GM18499 (cell line): ENCODE measurements around the gene CRIM1.

Experiments
- ATAC-seq: cut with Tn5 transposase; IDR thresholded peaks from one replicate; pipeline ENCODE4 v1.9.1; 2021; ENCODE audit warnings: moderate number of reproducible peaks; ENCODE audit not compliant: insufficient read depth, unreplicated experiment

CRIM1 gene

DNA sequence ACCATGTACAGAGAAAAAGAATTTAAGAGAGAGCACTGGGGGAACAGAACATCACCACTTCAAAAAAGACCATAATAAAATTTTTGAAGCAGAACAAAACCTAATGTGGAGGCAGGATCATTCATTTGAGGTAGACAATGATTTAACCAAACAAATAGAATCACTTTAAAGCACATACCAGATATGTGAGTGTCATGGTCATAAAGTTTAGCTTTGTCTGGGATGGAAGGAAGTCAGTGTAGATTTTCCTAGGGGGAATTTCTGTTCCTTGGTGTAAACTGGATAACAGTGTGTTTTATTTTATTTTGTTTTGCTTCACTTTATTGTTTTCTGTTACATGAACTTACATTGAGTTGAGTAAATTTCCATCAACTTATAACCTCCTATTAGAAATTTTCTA is 120.8 kb downstream of the CRIM1 start:
- ATAC-seq, result no peak

DNA sequence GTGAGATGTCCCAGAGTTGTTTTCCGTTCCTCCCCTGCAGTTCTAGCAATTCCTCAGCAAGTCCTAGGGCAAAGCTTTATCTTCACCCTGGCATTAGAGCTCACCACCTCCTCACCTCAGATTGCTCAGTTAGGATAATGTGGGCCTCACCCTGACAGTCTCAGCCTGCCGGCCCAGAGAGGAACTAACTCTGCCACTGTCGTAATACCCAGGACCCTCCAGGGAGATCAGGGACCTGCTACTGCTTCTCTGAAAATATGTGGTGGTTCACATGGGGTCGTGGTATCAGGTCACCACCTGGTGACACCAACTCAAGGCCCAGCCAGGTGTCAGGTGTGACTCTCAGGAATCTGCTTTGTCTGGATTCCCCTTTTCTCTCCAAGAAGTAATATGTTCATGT is 121.7 kb downstream of the CRIM1 start:
- ATAC-seq, result no peak

- ATAC-seq, result no peak
Measured at GRCh38 chr2:36477746-36478145, 122.2 kb downstream of the CRIM1 start.

- ATAC-seq, result no peak
Measured at GRCh38 chr2:36478332-36478738, 122.8 kb downstream of the CRIM1 start.

- no peak for ATAC-seq
Measured at GRCh38 chr2:36478999-36479398, 123.4 kb downstream of the CRIM1 start.

GRCh38 chr2:36479406-36479805 is 123.8 kb downstream of the CRIM1 start:
- no peak for ATAC-seq

DNA sequence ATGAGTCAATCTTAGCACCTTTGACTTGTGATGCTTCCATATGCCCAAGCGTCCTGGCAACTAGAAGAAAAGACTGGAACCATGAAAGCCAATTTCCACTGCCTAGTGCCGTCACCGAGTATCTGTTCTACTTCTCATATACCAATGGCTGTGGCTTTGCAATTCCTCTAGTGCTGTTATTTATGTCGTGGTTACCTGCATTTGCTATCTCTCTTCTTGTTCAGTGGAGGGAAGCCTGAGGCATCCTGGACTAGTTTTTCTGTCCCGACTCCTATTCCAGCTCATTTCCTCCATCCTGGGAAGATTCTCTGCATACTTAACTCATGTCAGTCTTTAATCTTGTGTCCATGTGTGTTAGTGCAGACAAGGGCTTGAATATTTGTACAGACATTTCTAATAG is 124.5 kb downstream of the CRIM1 start:
- ATAC-seq, result no peak

DNA sequence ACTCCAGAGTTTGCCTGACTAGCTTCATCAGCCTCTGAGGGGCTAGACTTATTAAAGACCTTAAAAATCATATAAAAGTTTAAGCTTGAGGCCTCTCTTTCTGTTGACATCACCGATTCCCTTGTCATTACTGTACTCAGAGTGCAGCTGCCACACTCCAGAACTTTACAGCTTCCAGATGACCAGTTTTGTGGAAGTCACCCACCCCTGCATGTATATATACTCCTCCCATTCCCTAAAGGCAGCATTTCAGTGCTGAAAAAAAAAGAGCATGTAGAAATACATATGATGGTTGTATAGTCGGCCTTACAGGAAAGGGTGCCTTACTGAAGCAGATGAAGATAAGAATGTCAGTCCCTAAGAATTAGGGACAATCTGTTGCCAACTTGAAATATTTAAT is 125.1 kb downstream of the CRIM1 start:
- ATAC-seq, result no peak

DNA sequence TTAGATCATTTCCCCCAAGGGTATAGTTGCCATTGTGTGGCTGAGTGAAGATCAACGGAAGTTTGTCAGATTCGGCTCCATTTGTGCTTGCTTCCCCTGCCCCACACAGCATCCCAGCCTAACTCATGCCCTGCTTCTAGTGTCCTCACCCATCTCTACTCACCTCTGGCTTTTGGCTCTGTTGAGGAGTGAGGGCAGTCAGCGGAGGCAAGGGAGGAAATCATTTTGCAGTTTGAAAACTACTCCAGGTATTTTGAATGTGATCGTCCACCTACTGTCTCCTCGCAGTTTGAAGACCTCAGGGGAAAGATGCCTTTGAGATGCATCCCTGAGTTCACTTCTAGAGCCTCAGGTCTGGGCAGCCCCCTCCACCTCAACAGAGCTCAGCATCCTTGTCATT is 126.1 kb downstream of the CRIM1 start:
- ATAC-seq, result no peak

- ATAC-seq, result no peak
Measured at GRCh38 chr2:36482576-36483214, 127.1 kb downstream of the CRIM1 start.

DNA sequence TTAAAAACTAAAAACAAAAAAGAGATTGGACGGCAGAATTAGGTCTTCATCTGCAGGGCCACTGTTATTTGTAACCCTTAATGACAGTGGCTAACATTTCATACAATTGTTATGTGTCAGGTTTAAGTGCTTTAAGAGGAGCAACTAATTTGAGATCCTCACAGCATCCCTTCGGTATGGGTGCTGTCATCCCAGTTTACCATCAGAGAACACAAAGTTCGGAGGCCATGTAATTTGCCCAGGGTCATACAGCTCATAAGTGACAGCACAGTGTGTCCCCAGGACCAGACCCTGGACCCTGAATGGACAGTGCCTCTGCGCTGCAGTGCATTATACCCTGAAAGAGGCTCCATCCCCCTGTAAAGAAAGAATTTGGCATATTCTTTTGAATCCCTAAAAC is 127.7 kb downstream of the CRIM1 start:
- ATAC-seq, result no peak

- ATAC-seq, result no peak
Measured at GRCh38 chr2:36484454-36484853, 128.9 kb downstream of the CRIM1 start.

- ATAC-seq, result no peak
Measured at GRCh38 chr2:36485521-36485920, 129.9 kb downstream of the CRIM1 start.

DNA sequence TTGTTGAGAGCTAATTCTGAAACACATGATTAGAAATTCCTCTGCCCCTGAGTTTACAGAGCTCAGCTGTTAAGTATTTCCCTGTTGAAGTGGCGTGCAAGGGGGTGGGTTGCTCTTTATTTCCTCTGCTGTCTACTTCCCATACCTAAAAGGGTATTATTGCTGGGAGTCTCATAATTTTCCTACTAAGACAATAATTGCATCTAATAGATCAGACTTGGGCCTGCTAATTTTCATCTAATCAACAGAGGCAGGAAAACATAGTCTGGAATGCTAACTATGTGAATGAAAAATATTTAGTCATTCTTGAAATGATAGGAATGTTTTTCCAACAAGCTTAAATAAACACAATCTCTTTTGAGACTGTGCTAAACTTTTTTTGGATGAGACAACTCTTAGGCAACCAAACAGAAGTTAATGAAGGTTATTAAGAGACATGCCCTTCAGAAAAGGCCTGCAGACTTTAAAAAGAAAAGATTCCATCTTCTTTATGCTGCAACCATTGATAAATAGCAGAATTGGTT is 131.0 kb downstream of the CRIM1 start:
- no peak for ATAC-seq

- no peak for ATAC-seq
Measured at GRCh38 chr2:36487947-36488346, 132.4 kb downstream of the CRIM1 start.

DNA sequence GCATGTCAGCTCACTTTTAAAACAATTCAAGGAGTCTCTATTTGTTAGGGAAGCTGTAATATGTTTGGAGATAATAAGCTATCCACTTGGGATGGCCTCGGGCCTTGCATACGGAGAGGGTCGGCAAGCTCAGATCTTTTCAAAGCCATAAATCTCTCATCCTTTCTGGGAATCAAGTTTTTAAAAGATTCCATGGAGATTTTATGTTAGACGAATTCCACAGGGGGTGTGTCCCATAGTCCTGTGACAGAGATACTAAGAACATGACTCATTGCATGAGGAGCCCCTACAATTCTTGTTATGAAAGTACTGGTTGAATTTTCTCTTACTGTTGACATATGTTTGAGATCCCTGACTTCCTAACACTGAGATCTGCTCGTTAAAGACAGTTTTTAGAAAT is 133.7 kb downstream of the CRIM1 start:
- no peak for ATAC-seq

GRCh38 chr2:36490749-36491148 is 135.2 kb downstream of the CRIM1 start:
- ATAC-seq, result no peak

DNA sequence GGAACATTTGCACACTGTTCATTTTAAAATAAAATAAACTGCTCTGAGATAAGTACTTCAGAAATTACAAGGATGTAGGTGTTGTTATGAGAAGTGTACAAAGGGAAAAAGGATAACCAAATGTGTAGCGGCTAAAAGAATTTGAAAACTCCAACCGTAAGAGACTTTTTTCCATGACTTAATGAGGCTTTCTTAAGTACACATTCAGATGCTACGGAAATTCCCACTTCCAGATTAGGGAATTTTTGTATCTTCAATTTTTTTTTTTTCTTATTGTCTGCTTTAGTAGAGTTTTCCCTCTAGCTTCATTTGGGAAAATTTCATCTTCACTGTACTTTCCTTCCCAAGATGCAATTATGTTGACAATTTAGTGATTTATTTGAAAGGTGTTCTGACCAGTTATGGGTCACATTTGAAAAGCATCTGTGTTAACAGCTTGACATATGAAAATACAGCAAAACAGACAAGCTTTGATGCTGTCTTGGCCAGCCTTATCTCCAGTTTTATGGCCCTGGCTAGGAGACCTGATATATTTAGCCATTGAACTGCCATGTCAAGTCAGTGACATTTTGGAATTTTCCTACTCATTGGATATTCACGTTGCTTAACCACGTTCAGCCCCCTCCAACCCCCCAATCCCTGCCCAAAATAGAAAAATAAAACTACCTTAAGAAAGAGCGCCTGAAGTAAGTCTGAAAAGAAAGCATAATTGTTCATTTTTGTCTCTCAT is 136.8 kb downstream of the CRIM1 start:
- ATAC-seq, result no peak

DNA sequence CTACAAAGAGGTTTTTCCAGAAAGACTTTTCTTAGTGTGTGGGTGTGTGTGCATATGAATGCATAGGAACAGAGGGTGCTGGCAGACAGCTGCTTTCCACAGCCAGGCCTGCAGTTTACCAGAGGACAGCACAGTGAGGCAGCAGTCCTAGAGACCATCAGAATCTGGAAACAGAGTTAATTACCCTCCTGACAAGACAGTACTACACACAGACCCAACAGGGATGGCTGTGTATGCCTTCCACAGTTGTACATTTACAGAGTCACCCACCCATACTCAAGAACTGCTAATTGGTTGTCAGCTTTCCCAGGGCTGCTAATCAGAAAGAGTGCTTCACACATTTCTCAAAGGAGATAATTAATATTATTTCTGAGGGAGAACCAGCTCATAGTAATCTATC is 137.7 kb downstream of the CRIM1 start:
- ATAC-seq, result no peak

DNA sequence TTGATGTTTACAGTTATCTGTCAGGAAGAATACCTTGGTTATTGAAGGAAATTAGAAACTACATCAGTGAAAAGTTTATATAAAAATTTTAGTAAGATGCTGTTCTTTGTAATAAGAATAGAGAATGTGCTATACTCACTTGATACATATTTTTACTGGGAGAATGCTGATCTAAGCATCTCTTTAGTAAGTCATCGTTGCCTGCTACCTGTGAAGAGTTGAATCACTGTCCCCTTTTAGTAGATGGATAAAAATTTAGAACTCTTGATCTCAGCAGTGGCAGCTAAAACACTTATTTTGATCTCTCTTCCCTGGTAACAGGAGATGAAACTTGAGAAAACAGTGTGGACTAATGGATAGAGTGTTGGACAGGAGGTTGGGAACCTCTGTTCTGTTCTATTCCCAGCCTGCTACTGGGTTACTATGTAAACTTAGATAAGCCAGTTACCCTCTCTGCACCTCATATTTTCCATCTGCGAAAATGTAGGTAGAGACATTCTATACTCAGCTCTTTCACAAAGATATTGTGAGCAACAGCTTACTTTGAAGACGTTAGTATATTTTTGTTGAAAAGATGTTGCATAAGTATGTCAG is 142.1 kb downstream of the CRIM1 start:
- no peak for ATAC-seq

- ATAC-seq, result no peak
Measured at GRCh38 chr2:36499128-36499820, 143.7 kb downstream of the CRIM1 start.
